ENCODE measurements around the gene MKNK1.

The MKNK1 gene

GRCh38 chr1:46562498-46562897, 41.6 kb downstream of the MKNK1 start:
- Histone ChIP-seq H3K4me1 (ENCODE audit: control insufficient read depth in 2 of 2, insufficient read depth in 2 of 2, low read length in 2 of 2) (no peaks in the 10 kb centered on the region), H3K4me3 (ENCODE audit: low read length in 2 of 2) (no peak overlapping the region), H3K9me3 (ENCODE audit: control insufficient read depth in 2 of 2, low read length in 2 of 2) (no peaks in the 10 kb centered on the region), H3K36me3 (ENCODE audit: control insufficient read depth in 2 of 2, insufficient read depth in 2 of 2, low read length in 2 of 2) (peaks cover 53 to 64% of the 10 kb centered on the region in 2 donors), H3K9ac (ENCODE audit: low read depth in 1 of 2, low read length in 2 of 2) (no peak overlapping the region), H3K27ac (ENCODE audit: low read depth in 2 of 2, low read length in 2 of 2) (no peak overlapping the region), H3K27me3 (ENCODE audit: control insufficient read depth in 2 of 2, insufficient read depth in 2 of 2, low read length in 2 of 2) (no peaks in the 10 kb centered on the region)

- Histone ChIP-seq H3K27me3 (ENCODE audit: control insufficient read depth in 2 of 2, insufficient read depth in 2 of 2, low read length in 2 of 2) (no peaks in the 10 kb centered on the region), H3K4me3 (ENCODE audit: low read length in 2 of 2) (no peak overlapping the region), H3K27ac (ENCODE audit: low read depth in 2 of 2, low read length in 2 of 2) (no peak overlapping the region), H3K9me3 (ENCODE audit: control insufficient read depth in 2 of 2, low read length in 2 of 2) (no peaks in the 10 kb centered on the region), H3K9ac (ENCODE audit: low read depth in 1 of 2, low read length in 2 of 2) (no peak overlapping the region), H3K36me3 (ENCODE audit: control insufficient read depth in 2 of 2, insufficient read depth in 2 of 2, low read length in 2 of 2) (peaks cover 35 to 42% of the 10 kb centered on the region in 2 donors), H3K4me1 (ENCODE audit: control insufficient read depth in 2 of 2, insufficient read depth in 2 of 2, low read length in 2 of 2) (no peaks in the 10 kb centered on the region)
These were observed 45.1 kb downstream of the MKNK1 start for GRCh38 chr1:46558966-46559365.

GRCh38 chr1:46558141-46558963, 45.7 kb downstream of the MKNK1 start:
- no peaks in the 10 kb centered on the region for H3K9me3 ChIP-seq (ENCODE audit: control insufficient read depth in 2 of 2, low read length in 2 of 2)
- H3K27ac ChIP-seq (ENCODE audit: low read depth in 2 of 2, low read length in 2 of 2): no peak overlapping the region
- peaks cover 34 to 42% of the 10 kb centered on the region in 2 donors for H3K36me3 ChIP-seq (ENCODE audit: control insufficient read depth in 2 of 2, insufficient read depth in 2 of 2, low read length in 2 of 2)
- H3K27me3 ChIP-seq (ENCODE audit: control insufficient read depth in 2 of 2, insufficient read depth in 2 of 2, low read length in 2 of 2): no peaks in the 10 kb centered on the region
- no peaks in the 10 kb centered on the region for H3K4me1 ChIP-seq (ENCODE audit: control insufficient read depth in 2 of 2, insufficient read depth in 2 of 2, low read length in 2 of 2)
- no peak overlapping the region for H3K9ac ChIP-seq (ENCODE audit: low read depth in 1 of 2, low read length in 2 of 2)
- no peak overlapping the region for H3K4me3 ChIP-seq (ENCODE audit: low read length in 2 of 2)

DNA sequence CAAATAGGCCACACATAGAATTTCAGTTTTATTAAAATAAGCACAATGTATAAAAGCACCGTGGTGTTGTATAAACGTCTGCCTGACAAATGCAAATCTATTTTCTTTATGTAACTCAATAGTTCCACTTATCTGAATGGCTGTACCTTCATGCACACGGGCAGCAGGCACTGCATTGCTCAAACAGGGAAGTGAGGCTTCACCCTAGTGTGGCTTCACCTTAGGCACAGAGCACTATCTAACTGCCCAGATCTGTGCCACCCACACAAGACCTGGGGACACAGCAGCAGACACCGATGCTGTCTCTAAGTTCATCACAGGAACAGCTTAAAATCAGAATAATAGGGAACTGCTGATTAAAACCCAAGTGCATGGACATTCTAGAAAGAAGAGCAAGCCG, 46.7 kb downstream of the MKNK1 start:
- no peak overlapping the region for H3K9ac ChIP-seq (ENCODE audit: low read depth in 1 of 2, low read length in 2 of 2)
- no peaks in the 10 kb centered on the region for H3K4me1 ChIP-seq (ENCODE audit: control insufficient read depth in 2 of 2, insufficient read depth in 2 of 2, low read length in 2 of 2)
- H3K27me3 ChIP-seq (ENCODE audit: control insufficient read depth in 2 of 2, insufficient read depth in 2 of 2, low read length in 2 of 2): no peaks in the 10 kb centered on the region
- no peak overlapping the region for H3K4me3 ChIP-seq (ENCODE audit: low read length in 2 of 2)
- H3K27ac ChIP-seq (ENCODE audit: low read depth in 2 of 2, low read length in 2 of 2): no peak overlapping the region
- peaks cover 25 to 33% of the 10 kb centered on the region in 2 donors for H3K36me3 ChIP-seq (ENCODE audit: control insufficient read depth in 2 of 2, insufficient read depth in 2 of 2, low read length in 2 of 2)
- H3K9me3 ChIP-seq (ENCODE audit: control insufficient read depth in 2 of 2, low read length in 2 of 2): no peaks in the 10 kb centered on the region

DNA sequence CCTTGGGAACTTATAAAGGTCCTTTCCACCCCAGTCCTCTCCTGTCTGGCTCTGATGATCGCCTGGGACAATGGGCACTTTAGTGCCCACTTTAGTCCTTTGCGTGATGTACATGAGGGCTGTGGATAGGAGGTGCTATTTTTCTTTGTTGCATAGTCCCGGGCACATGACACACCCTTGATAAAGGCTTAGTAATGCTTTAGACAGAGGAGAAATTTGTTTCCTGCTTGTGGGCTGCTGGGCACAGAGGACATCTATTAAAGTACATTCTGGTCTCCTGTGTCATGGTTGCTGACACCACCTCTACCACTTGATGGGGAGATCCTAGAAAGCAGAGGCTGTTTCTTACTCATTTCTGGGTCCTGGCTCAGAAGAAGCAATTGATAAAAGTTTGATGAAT, 47.2 kb downstream of the MKNK1 start:
- H3K4me3 ChIP-seq (ENCODE audit: low read length in 2 of 2): no peak overlapping the region
- H3K27me3 ChIP-seq (ENCODE audit: control insufficient read depth in 2 of 2, insufficient read depth in 2 of 2, low read length in 2 of 2): peaks cover 2 to 3% of the 10 kb centered on the region in 2 donors
- H3K9me3 ChIP-seq (ENCODE audit: control insufficient read depth in 2 of 2, low read length in 2 of 2): no peaks in the 10 kb centered on the region
- no peak overlapping the region for H3K9ac ChIP-seq (ENCODE audit: low read depth in 1 of 2, low read length in 2 of 2)
- no peaks in the 10 kb centered on the region for H3K4me1 ChIP-seq (ENCODE audit: control insufficient read depth in 2 of 2, insufficient read depth in 2 of 2, low read length in 2 of 2)
- no peak overlapping the region for H3K27ac ChIP-seq (ENCODE audit: low read depth in 2 of 2, low read length in 2 of 2)
- H3K36me3 ChIP-seq (ENCODE audit: control insufficient read depth in 2 of 2, insufficient read depth in 2 of 2, low read length in 2 of 2): peaks cover 22 to 30% of the 10 kb centered on the region in 2 donors

DNA sequence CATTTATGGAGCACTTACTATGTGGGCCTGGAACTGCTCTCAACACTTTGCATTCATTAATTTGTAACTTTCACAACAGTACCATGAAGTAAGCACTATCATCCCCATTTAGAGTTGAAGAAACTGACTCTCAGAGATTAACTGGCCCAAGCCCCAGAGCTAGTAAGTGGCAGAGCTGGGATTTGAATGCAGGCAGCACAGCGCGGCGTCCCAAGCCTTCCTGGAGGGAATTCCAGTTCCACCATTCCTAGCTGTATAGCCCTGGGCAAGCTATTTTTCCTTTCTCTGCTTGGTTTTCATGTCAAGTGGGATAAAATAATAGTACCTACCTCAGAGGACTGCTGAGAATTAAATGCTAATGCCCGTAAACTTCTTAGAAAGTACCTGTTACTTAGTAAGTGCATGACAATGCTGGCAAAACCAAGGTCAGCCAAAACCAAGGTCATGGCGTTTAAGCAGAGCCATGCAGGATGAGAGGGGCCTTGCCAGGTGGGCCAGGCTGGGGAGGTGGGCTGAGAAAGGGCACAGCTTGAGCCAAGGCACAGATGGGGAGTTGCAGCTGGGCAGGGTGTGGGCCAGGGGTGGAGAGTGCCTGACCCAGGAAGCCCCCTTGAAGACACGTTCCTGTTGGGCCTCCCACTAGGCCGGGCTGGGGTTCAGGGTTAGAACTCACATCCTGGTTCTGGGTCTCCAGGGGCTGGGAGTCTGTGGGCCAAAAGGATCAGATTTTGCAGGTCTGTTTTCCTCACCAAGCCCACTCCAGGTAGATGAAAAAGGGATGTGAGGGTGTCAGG, 48.0 kb downstream of the MKNK1 start:
- peaks cover 14 to 22% of the 10 kb centered on the region in 2 donors for H3K36me3 ChIP-seq (ENCODE audit: control insufficient read depth in 2 of 2, insufficient read depth in 2 of 2, low read length in 2 of 2)
- H3K4me3 ChIP-seq (ENCODE audit: low read length in 2 of 2): no peak overlapping the region
- no peak overlapping the region for H3K27ac ChIP-seq (ENCODE audit: low read depth in 2 of 2, low read length in 2 of 2)
- H3K4me1 ChIP-seq (ENCODE audit: control insufficient read depth in 2 of 2, insufficient read depth in 2 of 2, low read length in 2 of 2): no peaks in the 10 kb centered on the region
- no peak overlapping the region for H3K9ac ChIP-seq (ENCODE audit: low read depth in 1 of 2, low read length in 2 of 2)
- H3K27me3 ChIP-seq (ENCODE audit: control insufficient read depth in 2 of 2, insufficient read depth in 2 of 2, low read length in 2 of 2): peaks cover 2 to 5% of the 10 kb centered on the region in 2 donors
- H3K9me3 ChIP-seq (ENCODE audit: control insufficient read depth in 2 of 2, low read length in 2 of 2): no peaks in the 10 kb centered on the region

- Histone ChIP-seq H3K4me1 (ENCODE audit: control insufficient read depth in 2 of 2, insufficient read depth in 2 of 2, low read length in 2 of 2) (no peaks in the 10 kb centered on the region), H3K36me3 (ENCODE audit: control insufficient read depth in 2 of 2, insufficient read depth in 2 of 2, low read length in 2 of 2) (peaks cover 7 to 14% of the 10 kb centered on the region in 2 donors), H3K4me3 (ENCODE audit: low read length in 2 of 2) (no peak overlapping the region), H3K27me3 (ENCODE audit: control insufficient read depth in 2 of 2, insufficient read depth in 2 of 2, low read length in 2 of 2) (peaks cover 2 to 10% of the 10 kb centered on the region in 2 donors), H3K9me3 (ENCODE audit: control insufficient read depth in 2 of 2, low read length in 2 of 2) (no peaks in the 10 kb centered on the region), H3K9ac (ENCODE audit: low read depth in 1 of 2, low read length in 2 of 2) (no peak overlapping the region), H3K27ac (ENCODE audit: low read depth in 2 of 2, low read length in 2 of 2) (no peak overlapping the region)
These were observed 49.3 kb downstream of the MKNK1 start for GRCh38 chr1:46554597-46555381.

DNA sequence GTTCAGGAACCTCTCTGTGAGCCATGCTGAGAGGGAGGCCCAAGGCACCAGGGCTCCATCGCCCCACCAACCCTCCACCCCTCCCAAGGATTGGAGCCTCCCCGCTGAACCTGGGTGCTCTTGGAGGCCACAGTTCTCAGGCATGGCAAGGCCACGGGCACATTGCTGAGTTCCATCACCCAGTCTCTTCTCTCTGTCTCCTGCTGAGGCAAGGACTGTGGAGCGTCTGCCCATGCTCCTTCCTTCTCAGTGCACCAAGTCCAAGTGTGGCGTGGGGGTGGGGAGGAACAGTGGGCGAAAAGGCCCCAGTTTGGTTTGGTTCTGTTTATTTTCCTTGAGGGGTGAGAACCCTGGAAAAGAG, 49.9 kb downstream of the MKNK1 start:
- no peaks in the 10 kb centered on the region for H3K4me1 ChIP-seq (ENCODE audit: control insufficient read depth in 2 of 2, insufficient read depth in 2 of 2, low read length in 2 of 2)
- H3K4me3 ChIP-seq (ENCODE audit: low read length in 2 of 2): no peak overlapping the region
- H3K27me3 ChIP-seq (ENCODE audit: control insufficient read depth in 2 of 2, insufficient read depth in 2 of 2, low read length in 2 of 2): peaks cover 2 to 10% of the 10 kb centered on the region in 2 donors
- H3K36me3 ChIP-seq (ENCODE audit: control insufficient read depth in 2 of 2, insufficient read depth in 2 of 2, low read length in 2 of 2): peaks cover 7 to 9% of the 10 kb centered on the region in 2 donors
- H3K9ac ChIP-seq (ENCODE audit: low read depth in 1 of 2, low read length in 2 of 2): no peak overlapping the region
- H3K9me3 ChIP-seq (ENCODE audit: control insufficient read depth in 2 of 2, low read length in 2 of 2): no peaks in the 10 kb centered on the region
- no peak overlapping the region for H3K27ac ChIP-seq (ENCODE audit: low read depth in 2 of 2, low read length in 2 of 2)

- H3K4me3 ChIP-seq (ENCODE audit: low read length in 2 of 2): no peak overlapping the region
- no peak overlapping the region for H3K27ac ChIP-seq (ENCODE audit: low read depth in 2 of 2, low read length in 2 of 2)
- no peak overlapping the region for H3K9ac ChIP-seq (ENCODE audit: low read depth in 1 of 2, low read length in 2 of 2)
- peaks cover 2 to 10% of the 10 kb centered on the region in 2 donors for H3K27me3 ChIP-seq (ENCODE audit: control insufficient read depth in 2 of 2, insufficient read depth in 2 of 2, low read length in 2 of 2)
- H3K4me1 ChIP-seq (ENCODE audit: control insufficient read depth in 2 of 2, insufficient read depth in 2 of 2, low read length in 2 of 2): no peaks in the 10 kb centered on the region
- peaks cover 4 to 6% of the 10 kb centered on the region in 2 donors for H3K36me3 ChIP-seq (ENCODE audit: control insufficient read depth in 2 of 2, insufficient read depth in 2 of 2, low read length in 2 of 2)
- H3K9me3 ChIP-seq (ENCODE audit: control insufficient read depth in 2 of 2, low read length in 2 of 2): no peaks in the 10 kb centered on the region
These were observed 50.6 kb downstream of the MKNK1 start for GRCh38 chr1:46553506-46553905.
